Liver (tissue), 9 donors: ENCODE measurements around the gene TACC2. TPM values are rescaled to one million over a fixed set of nuclear protein-coding genes. Genes with fewer than 3 reads are reported as not detected.

Experiments
- DNase-seq: peaks from one replicate; pipeline ENCODE4 v3.0.0-alpha.2; 2017; ENCODE audit warnings: low spot score
- H3K27ac ChIP-seq, 2 donors: one replicate each; pipeline ENCODE4 v1.7.0; 2013; ENCODE audit warnings: inconsistent platforms in 2 of 2, low read length in 2 of 2, control low read depth in 1 of 2, low read depth in 1 of 2, mild to moderate bottlenecking in 1 of 2
- H3K27me3 ChIP-seq, 4 donors: one replicate each; pipeline versions ENCODE4 v1.6.1 to v1.7.0; 2013; ENCODE audit warnings: low read length in 3 of 4, inconsistent platforms in 1 of 4, mild to moderate bottlenecking in 1 of 4, moderate library complexity in 1 of 4; ENCODE audit not compliant: control insufficient read depth in 4 of 4, insufficient read depth in 4 of 4
- H3K36me3 ChIP-seq, 4 donors: one replicate each; pipeline versions ENCODE4 v1.6.1 to v1.7.0; 2013; ENCODE audit warnings: low read length in 3 of 4, mild to moderate bottlenecking in 3 of 4, low read depth in 1 of 4, moderate library complexity in 1 of 4; ENCODE audit not compliant: control insufficient read depth in 4 of 4, insufficient read depth in 3 of 4
- H3K4me1 ChIP-seq, 4 donors: one replicate each; pipeline versions ENCODE4 v1.6.1 to v1.7.0; 2013; ENCODE audit warnings: low read length in 3 of 4, mild to moderate bottlenecking in 3 of 4, moderate library complexity in 1 of 4; ENCODE audit not compliant: control insufficient read depth in 4 of 4, insufficient read depth in 4 of 4
- H3K4me3 ChIP-seq, 3 donors: one replicate each; pipeline versions ENCODE4 v1.6.1 to v1.7.0; 2013; ENCODE audit warnings: low read length in 3 of 3, control low read depth in 1 of 3, low read depth in 1 of 3, mild to moderate bottlenecking in 1 of 3
- H3K9ac ChIP-seq, 2 donors: one replicate each; pipeline ENCODE4 v1.7.0; 2013; ENCODE audit warnings: low read length in 2 of 2, mild to moderate bottlenecking in 2 of 2, moderate library complexity in 2 of 2, control low read depth in 1 of 2, low read depth in 1 of 2
- H3K9me3 ChIP-seq, 4 donors: one replicate each; pipeline versions ENCODE4 v1.6.1 to v1.7.0; 2013; ENCODE audit warnings: low read length in 3 of 4; ENCODE audit not compliant: control insufficient read depth in 4 of 4
- ATF3 ChIP-seq: IDR thresholded peaks from 2 replicates; pipeline ENCODE4 v1.6.1; 2016; ENCODE audit warnings: antibody characterized with exemption
- CTCF ChIP-seq: fragments of 150-350 bp; IDR thresholded peaks from 2 replicates; pipeline ENCODE4 v1.5.1; 2017; ENCODE audit warnings: improper control_type of control experiment, low read depth, low read length; ENCODE audit not compliant: missing input control
- EGR1 ChIP-seq, 2 donors: IDR thresholded peaks; 2 replicates each; pipeline ENCODE4 v1.6.1; 2016 to 2018; ENCODE audit warnings: antibody characterized with exemption in 2 of 2, low read depth in 2 of 2
- FOXA1 ChIP-seq: IDR thresholded peaks from 2 replicates; pipeline ENCODE4 v1.6.1; 2016; ENCODE audit warnings: antibody characterized with exemption
- FOXA2 ChIP-seq: IDR thresholded peaks from 2 replicates; pipeline ENCODE4 v1.6.1; 2016; ENCODE audit warnings: antibody characterized with exemption
- GABPA ChIP-seq, 2 donors: IDR thresholded peaks in 1 of 2; conservative IDR thresholded peaks in 1 of 2; 2 replicates each; pipeline ENCODE4 v1.6.1; 2016; ENCODE audit warnings: antibody characterized with exemption in 2 of 2, mild to moderate bottlenecking in 1 of 2, moderate library complexity in 1 of 2
- HNF4A ChIP-seq, 2 donors: conservative IDR thresholded peaks; 2 replicates each; pipeline ENCODE4 v1.6.1; 2016; ENCODE audit warnings: antibody characterized with exemption in 2 of 2, mild to moderate bottlenecking in 2 of 2
- HNF4G ChIP-seq: IDR thresholded peaks from 2 replicates; pipeline ENCODE4 v1.6.1; 2016; ENCODE audit warnings: antibody characterized with exemption
- JUND ChIP-seq, 2 donors: IDR thresholded peaks; 2 replicates each; pipeline ENCODE4 v1.6.1; 2016; ENCODE audit warnings: antibody characterized with exemption in 2 of 2
- MAX ChIP-seq: IDR thresholded peaks from 2 replicates; pipeline ENCODE4 v1.6.1; 2016; ENCODE audit warnings: antibody characterized with exemption
- NR2F2 ChIP-seq: IDR thresholded peaks from 2 replicates; pipeline ENCODE4 v1.6.1; 2016; ENCODE audit warnings: antibody characterized with exemption
- RAD21 ChIP-seq, 2 donors: IDR thresholded peaks; 2 replicates each; pipeline ENCODE4 v1.6.1; 2016; ENCODE audit warnings: antibody characterized with exemption in 2 of 2, mild to moderate bottlenecking in 2 of 2
- RXRA ChIP-seq, 2 donors: IDR thresholded peaks; 2 replicates each; pipeline ENCODE4 v1.6.1; 2017 to 2018; ENCODE audit warnings: antibody characterized with exemption in 2 of 2, mild to moderate bottlenecking in 1 of 2
- SP1 ChIP-seq: IDR thresholded peaks from 2 replicates; pipeline ENCODE4 v1.6.1; 2018; ENCODE audit warnings: antibody characterized with exemption, mild to moderate bottlenecking
- TAF1 ChIP-seq: conservative IDR thresholded peaks from 2 replicates; pipeline ENCODE4 v1.6.1; 2016; ENCODE audit warnings: antibody characterized with exemption, mild to moderate bottlenecking
- YY1 ChIP-seq: IDR thresholded peaks from 2 replicates; pipeline ENCODE4 v1.6.1; 2016; ENCODE audit warnings: antibody characterized with exemption, mild to moderate bottlenecking
- WGBS: extraction: QIAGEN DNeasy Blood & Tissue Kit; methylation state at CpG from one replicate; pipeline ENCODE4 v1.1.7; 2013; 5-methylcytosine and 5-hydroxymethylcytosine counted together
- polyA plus RNA-seq, 2 donors: library from polyadenylated mRNA; stranded (reverse) in 1 of 2; unstranded in 1 of 2; fragments of 200-250 nt in 1 of 2; fragments of >200 nt in 1 of 2; fragmentation: Nextera tagmentation in 1 of 2; extraction: Ambion mirVana in 1 of 2; gene quantifications; one replicate each; pipeline versions ENCODE4 v1.2.1 to v1.2.3, GENCODE V29; 2013 to 2015
- total RNA-seq, 2 donors: library from RNA; depleted of rRNA; stranded (reverse); fragments of >200 nt; gene quantifications; one replicate each; pipeline ENCODE4 v1.2.3, GENCODE V29; 2014
- TF ChIP-seq, protein P1 (sequence below): IDR thresholded peaks from 2 replicates; pipeline ENCODE4 v1.6.1; 2016; ENCODE audit warnings: antibody characterized with exemption
- TF ChIP-seq, protein P2 (sequence below): IDR thresholded peaks from 2 replicates; pipeline ENCODE4 v1.6.1; 2016; ENCODE audit warnings: antibody characterized with exemption, mild to moderate bottlenecking
- donor health status: healthy.
- donor health status: healthy.
- donor health status: healthy.
- donor health status: healthy.
- donor health status: healthy.

Gene TACC2
- total and polyA plus RNA-seq, 4 donors, result 1.5 to 9.1 (median 7.8) TPM

GRCh38 chr10:122147663-122148062 is 158.7 kb downstream of the TACC2 start:
- no peaks in the 10 kb centered on the region for H3K27me3 ChIP-seq
- H3K9ac ChIP-seq, result no peak overlapping the region
- WGBS, result 83% methylated on average over 7 of the region's 7 CpGs
- no peaks in the 10 kb centered on the region for H3K9me3 ChIP-seq
- no peak overlapping the region for H3K27ac ChIP-seq
- H3K4me1 ChIP-seq, result peaks cover 10 to 39% (median 24%) of the 10 kb centered on the region in 4 donors
- TF ChIP-seq HNF4A (conservative IDR thresholded peaks at IDR 0.05) (no peak), ATF3 (no peak), EGR1 (IDR thresholded peaks at IDR 0.05; ENCODE audit: low read depth in 2 of 2) (no peak), TAF1 (no peak), RAD21 (IDR thresholded peaks at IDR 0.05) (no peak), GABPA (IDR thresholded peaks at IDR 0.05 in 1 of 2, conservative IDR thresholded peaks at IDR 0.05 in 1 of 2) (no peak), MAX (no peak), YY1 (no peak), CTCF (no peak), HNF4G (no peak), NR2F2 (no peak), FOXA2 (no peak), SP1 (no peak), FOXA1 (no peak), JUND (IDR thresholded peaks at IDR 0.05) (no peak), RXRA (IDR thresholded peaks at IDR 0.05) (no peak)
- TF ChIP-seq, protein P1, sequence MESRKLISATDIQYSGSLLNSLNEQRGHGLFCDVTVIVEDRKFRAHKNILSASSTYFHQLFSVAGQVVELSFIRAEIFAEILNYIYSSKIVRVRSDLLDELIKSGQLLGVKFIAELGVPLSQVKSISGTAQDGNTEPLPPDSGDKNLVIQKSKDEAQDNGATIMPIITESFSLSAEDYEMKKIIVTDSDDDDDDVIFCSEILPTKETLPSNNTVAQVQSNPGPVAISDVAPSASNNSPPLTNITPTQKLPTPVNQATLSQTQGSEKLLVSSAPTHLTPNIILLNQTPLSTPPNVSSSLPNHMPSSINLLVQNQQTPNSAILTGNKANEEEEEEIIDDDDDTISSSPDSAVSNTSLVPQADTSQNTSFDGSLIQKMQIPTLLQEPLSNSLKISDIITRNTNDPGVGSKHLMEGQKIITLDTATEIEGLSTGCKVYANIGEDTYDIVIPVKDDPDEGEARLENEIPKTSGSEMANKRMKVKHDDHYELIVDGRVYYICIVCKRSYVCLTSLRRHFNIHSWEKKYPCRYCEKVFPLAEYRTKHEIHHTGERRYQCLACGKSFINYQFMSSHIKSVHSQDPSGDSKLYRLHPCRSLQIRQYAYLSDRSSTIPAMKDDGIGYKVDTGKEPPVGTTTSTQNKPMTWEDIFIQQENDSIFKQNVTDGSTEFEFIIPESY, result no peak
- TF ChIP-seq, protein P2, sequence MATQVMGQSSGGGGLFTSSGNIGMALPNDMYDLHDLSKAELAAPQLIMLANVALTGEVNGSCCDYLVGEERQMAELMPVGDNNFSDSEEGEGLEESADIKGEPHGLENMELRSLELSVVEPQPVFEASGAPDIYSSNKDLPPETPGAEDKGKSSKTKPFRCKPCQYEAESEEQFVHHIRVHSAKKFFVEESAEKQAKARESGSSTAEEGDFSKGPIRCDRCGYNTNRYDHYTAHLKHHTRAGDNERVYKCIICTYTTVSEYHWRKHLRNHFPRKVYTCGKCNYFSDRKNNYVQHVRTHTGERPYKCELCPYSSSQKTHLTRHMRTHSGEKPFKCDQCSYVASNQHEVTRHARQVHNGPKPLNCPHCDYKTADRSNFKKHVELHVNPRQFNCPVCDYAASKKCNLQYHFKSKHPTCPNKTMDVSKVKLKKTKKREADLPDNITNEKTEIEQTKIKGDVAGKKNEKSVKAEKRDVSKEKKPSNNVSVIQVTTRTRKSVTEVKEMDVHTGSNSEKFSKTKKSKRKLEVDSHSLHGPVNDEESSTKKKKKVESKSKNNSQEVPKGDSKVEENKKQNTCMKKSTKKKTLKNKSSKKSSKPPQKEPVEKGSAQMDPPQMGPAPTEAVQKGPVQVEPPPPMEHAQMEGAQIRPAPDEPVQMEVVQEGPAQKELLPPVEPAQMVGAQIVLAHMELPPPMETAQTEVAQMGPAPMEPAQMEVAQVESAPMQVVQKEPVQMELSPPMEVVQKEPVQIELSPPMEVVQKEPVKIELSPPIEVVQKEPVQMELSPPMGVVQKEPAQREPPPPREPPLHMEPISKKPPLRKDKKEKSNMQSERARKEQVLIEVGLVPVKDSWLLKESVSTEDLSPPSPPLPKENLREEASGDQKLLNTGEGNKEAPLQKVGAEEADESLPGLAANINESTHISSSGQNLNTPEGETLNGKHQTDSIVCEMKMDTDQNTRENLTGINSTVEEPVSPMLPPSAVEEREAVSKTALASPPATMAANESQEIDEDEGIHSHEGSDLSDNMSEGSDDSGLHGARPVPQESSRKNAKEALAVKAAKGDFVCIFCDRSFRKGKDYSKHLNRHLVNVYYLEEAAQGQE, result no peak
- H3K4me3 ChIP-seq, result no peak overlapping the region
- DNase-seq, result no peak
- H3K36me3 ChIP-seq, result no peaks in the 10 kb centered on the region
